Activated naive CD8-positive, alpha-beta T cell treated with anti-CD3 and anti-CD28 coated beads, Interleukin-2, amount 50 U/mL, for 16 hours (primary cell): ENCODE results near the gene LRGUK.
"Not testable (repeated sequence)": the region's sequence is repeated elsewhere in the genome, so short reads cannot be mapped to it uniquely, and the experiment has no call there.

Source experiments
- DNase-seq: peaks from one replicate; pipeline ENCODE4 v3.0.0-alpha.2; 2020; ENCODE audit warnings: low read depth, low spot score

The LRGUK gene

DNA sequence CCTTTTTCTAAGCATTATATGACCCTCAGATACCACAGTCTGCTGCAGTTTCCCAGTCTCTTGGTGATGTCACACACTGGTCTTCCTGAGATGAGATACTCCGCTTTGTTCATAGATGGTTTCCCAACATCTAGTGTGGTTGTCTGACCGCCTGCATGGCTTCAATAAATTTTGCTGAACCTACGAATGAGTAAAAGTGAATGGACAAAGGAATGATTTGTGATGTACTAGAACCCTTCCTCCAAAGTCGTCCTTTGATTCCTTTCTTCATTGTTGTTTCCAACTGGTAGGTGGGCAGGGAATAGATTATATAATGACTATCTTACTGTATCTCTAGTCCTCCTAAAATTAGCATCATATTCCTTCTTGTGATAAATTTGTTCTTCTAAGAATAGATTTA lies 107.1 kb downstream of the LRGUK start:
- no peak for DNase-seq

DNA sequence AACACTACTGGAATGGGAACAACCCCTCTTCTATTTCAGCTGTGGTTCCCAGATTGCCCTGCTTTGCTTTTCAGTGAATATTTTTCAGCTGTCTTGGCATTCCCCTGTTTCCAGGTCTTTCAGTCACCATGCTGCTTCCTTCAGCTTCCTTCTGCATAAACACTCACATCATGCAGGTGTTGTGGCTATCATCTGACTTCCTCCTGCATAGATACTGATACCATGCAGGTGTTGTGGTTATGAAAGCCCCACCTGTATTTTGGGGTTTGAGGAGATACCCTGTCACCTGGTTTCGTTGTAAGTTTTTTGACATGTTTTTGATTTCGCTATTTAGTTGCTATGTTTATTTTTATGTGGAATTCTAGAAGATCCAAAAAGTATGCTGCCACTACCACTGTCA lies 118.1 kb downstream of the LRGUK start:
- no peak for DNase-seq

DNA sequence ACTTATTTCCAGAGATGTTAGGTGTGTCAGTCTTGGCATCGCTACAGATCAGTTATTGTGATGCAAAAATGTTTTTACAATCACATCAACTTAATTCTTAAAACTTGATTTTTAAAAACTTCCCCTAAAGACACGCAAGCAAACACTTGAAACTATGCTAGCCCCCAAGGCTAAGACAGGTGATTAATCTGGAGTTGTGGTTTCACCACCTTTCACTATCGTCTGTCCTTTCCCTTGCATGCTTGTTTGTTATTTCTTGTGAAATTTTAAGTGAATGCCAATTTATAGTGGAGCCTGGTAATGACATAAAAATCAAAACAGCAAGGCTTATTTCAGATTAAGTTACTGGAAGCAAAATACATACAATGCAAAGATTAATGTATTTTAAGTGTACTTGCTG lies 119.2 kb downstream of the LRGUK start:
- DNase-seq = no peak

DNA sequence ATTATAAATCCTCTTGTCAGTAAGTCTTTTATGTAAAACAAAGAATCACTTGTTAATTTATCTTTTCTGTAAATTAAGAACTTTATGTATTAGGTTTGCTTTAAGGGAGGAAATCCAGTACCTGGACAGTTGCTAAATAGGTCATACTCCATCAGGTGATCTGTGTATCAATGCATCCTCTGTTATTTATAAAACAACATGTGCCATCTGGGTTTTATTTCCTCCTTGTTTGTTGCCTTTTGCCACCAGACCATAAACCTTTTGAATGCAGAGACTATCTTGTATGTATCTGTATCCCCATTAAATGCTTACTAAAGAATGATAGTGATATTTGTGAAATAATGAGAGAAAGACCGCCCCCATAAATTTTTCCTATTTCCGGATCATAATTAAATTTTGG lies 119.6 kb downstream of the LRGUK start:
- no peak for DNase-seq

DNA sequence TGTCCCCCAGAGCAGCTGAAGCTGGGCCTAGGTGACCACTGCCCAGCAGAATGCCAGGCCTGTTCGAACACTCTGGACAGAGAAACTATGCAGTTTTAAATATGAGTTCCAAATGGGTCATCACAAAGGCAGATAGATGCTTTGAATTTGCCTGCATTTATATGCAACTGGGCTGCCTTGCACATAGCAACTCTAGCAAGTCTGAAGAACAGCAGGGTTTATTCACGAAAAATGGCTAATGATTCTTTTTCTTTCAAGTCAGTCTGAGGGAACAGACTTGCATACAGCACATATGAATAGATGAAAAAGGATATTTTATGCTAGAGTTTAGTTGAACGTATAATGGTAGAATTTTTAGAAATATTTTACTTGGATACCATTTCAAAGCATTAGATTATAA lies 121.1 kb downstream of the LRGUK start:
- DNase-seq = no peak

DNA sequence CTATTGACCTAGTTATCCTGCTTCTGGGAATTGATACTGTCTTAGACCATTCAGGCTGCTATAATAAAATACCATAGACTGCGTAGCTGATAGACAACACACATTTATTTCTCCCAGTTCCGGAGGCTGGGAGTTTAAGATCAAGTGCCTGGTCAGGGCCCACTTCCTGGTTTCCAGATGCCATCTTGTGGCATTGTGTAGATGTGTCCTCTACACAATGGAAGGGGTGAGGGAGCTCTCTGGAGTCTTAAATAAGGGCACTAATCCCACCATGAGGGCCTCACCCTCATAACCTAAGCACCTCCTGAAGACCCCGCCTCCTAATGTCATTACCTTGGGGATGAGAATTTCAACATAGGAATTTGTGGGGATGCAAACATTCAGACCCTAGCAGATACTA lies 127.2 kb downstream of the LRGUK start:
- no peak for DNase-seq

DNA sequence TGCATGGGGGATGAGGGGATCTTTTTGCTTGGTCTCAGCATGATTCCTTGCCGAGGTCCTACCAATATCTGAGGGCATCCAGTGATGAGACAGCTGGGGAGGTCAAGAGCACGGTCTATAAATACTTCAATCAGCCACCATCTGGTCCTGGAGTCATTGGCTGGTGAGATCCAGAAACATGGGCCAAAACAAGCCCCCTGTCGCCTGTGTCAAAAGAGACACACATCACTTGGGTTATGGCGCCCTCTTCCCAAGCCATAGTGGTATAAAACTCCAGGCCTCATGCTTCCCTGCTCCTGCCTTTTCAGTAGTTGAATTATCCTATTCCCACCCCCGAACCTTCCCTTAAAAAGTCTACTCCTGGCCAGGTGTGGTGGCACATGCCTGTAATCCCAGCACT lies 128.7 kb downstream of the LRGUK start:
- DNase-seq = no peak

DNA sequence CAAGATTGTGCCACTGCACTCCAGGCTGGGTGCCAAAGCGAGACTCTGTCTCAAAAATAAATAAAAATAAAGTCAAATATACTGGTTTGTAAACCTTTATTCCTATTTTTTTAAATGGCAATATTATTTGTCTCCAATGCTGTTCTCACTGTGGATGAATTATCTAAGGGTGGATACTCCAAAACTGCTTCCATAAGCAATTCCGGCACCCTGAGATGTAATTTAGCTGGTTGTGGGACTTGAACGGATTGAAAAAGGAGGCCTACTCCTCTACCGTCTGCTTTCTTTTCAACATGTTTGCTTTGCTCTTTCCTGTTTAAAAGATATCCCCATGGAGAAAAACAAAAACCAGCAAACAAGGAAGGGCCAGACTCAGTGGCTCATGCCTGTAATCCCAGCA lies 135.2 kb downstream of the LRGUK start:
- DNase-seq = no peak

DNA sequence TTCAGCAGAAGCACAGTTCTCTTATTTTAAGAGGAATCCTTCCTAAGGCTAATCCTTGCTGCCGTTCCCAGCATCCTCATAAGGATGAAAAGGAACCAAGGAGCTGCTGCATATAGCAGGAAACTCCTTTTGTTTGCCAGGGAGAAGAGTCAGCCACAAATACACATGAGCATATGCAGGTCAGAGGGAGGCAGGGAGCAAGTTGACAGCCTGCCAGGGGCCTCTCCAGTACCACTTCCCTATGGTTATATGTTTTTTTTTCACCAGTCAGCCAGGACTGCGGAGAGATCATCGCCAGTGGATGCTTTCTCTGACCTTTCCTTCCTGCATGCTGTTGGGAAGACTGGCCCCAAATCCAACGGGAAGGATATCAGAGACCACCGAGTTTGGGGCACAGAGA lies 149.8 kb downstream of the LRGUK start:
- DNase-seq = no peak

DNA sequence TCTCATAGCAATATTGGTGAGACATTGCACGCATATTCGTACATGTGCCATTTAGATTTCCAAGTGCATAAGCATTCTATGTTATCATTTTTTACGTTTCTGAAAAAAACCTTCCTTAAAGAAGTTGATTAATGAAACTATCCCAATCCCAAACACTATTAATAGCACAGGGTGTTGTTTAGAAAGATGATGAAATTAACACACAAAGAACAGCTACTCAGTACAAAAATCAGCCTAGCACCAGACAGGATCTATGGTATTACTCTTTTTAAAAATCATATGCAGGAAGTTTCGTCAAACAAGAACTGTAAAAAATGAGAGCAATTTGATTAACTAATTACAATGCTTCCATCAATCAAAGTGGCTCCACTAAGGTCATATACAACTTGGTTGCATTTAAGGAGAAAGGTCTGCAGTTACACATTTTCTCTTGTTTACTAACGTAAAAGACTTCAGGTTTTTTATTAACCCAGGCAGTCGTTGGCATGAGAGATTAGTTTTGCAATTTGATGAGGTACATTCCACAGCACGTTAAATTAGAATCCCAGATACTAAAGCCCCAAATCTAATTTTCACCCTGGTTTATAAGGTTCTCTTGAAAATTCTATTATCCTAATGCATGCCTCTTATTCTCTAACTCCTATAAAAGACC lies 151.5 kb downstream of the LRGUK start:
- DNase-seq = no peak

DNA sequence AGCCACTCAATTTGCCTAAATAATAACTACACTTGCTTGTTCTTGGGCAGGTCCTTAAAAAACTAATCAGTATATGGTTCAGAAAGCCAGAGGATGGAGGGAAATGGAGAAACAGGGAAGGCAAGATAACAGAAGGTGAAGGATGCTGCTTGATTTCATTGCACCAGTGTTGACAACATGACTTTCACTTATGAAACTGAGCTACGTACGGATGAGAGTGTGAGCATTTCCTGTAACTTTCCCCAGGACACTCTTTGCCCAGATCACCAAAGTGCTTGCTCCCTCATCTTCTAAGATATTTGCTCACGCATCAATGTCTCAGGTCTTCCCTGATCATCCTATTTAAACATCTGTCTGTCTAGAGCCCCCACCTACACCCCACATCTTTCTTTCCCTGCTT lies 152.2 kb downstream of the LRGUK start:
- no peak for DNase-seq

DNA sequence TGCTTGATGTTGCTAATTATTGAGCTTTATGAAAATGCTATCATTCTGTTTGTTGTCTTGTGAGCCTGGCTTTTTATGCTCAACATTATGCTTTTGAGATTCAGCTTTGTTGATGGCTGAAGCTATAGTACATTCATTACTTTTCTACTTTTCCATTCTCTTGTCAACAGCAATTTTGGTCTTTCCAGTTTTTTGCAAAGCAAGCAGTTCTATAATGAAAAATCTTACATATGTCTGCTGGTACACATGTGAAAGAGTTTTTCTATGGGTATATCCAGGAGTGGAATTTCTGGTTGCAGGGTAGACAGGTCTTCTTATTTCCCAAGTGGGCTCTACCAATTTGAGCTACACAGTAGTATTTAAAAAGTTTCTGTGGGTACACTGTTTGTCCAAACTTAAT lies 152.8 kb downstream of the LRGUK start:
- no peak for DNase-seq

DNA sequence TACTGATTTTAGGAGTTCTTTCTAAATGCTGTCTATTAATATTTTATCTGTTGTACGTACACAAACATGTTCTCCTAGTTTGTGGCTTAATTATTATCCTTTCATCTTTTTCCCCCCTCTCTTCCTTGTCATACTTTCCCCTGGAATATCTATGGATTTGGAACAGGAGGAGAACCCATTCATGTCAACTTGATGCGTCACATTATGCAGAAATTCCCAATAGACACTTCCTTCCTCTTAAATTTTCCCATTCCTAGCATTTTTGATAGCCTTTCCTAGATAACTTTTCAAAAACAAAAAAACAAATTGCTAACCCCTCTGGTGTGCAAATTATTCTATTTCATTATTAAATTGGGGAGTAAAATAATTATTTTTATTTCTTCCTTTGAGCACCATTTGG lies 153.4 kb downstream of the LRGUK start:
- DNase-seq = no peak

DNA sequence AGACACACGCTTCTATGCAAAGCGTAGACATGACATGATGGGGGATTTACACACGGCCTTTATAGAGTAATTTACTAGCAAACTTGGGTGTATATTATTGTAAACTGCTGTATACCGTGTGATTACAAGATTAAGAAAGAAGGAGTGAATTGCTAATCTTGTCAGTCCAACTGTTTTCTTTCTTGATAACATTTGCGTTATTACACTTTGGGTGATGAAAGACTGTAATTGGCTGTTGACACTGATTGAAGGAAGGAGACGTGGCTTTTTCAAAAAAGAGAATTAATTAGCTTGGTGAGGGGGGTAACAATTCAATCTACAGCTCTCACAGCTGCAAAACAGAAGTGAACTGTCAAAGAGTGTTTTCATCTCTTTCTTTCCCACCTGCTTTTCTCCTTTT lies 156.9 kb downstream of the LRGUK start:
- no peak for DNase-seq

DNA sequence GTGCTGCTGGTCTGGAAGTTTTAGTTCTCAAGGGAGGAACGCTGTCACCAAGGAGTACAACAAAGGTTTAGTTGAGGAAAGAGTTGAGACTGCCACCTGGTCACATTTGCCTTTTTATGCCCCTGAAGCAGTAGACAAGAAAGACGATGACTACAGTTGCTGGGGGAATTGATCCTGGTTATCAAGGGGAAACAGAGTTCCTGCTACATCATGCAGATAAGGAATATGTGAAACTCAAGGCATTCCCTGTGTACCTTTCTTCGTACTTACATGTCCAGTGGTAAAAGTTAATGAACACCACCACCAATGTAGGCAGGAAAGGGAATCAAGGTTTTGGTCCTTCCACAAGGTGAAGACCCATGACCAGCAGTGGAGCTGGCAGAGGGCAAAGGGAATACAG lies 157.8 kb downstream of the LRGUK start:
- DNase-seq = no peak

DNA sequence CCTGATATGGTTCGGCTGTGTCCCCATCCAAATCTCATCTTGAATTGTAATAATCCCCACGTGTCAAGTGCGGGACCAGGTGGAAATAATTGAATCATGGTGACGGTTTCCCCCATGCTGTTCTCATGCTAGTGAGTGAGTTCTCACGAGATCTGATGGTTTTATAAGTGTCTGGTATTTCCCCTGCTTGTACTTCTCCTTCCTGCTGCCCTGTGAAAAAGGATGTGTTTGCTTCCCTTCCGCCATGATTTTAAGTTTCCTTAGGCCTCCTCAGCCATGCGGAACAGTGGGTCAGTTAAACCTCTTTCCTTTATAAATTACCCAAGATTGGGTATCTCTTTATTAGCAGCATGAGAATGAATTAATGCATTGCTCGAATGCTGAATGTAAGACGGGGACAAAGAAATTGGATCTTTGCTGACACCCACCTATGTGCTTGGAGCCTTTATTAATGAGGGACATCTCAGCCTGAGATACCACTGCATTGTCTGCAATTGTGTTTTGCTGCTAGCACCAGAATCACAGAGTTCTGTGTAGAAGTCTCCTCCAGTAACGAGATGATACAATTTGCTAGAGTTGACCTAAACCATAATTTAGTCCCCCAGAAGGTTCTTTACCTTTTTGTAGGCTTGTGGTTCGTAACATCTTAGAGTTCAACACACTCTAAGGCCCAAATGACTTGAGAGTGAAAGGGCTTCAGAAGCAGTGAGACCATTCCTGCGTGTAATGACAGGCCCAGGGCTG lies 160.9 kb downstream of the LRGUK start:
- no peak for DNase-seq

DNA sequence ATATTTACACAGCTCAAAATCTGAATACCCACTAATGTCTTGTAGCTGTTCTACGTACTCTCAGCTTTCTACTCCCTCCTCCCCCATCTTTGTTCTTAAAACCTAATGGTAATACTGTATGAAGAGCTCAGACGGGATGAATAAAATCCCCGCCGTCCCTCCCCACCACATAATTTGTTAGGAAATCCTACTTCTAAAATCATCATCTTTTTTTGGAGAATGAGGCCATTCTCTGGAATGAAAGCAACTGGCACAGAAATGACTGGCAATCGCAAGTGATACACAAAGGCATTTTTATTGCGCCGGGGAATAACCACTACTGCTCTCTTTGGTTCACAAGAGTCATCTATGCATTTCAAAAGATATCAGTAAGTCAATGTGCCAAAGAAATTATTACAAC lies 162.3 kb downstream of the LRGUK start:
- no peak for DNase-seq

DNA sequence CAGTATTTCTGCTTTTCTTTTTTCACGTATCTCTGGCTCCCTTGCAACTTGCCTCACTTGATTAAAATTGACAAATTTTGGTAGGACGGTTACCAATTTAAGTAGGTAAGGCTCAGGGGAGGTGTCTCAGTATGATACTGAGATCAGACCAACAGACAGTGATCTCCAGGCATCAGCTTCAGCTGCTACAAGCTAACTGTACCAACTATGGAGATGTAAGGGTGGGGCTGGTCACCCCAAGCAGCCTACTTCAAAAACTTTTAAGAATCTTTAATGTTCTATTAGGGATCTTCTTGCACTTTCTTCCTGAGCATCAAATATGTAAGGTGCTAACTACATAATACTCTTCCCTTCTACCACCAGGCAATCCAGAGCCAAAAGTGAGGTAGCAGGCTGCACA lies 162.7 kb downstream of the LRGUK start:
- no peak for DNase-seq

DNA sequence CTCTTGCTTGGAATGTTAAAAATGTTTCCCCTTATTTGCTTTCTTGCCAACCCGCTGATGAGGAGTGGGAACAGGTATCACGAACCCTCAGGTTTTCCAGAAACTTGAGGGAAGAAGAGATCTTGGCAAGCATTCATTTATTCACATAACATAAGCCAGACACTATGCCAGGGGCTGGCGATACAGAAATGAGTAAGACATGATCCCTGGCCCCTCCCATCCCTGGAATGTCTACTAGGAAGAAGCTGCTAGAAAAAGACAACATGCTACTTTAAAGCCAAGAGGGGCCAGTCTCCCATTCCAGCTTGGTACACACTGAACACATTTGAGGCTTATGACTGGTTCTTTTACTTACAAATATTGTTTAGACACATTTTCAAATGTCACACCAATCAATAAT lies 163.1 kb downstream of the LRGUK start:
- no peak for DNase-seq

DNA sequence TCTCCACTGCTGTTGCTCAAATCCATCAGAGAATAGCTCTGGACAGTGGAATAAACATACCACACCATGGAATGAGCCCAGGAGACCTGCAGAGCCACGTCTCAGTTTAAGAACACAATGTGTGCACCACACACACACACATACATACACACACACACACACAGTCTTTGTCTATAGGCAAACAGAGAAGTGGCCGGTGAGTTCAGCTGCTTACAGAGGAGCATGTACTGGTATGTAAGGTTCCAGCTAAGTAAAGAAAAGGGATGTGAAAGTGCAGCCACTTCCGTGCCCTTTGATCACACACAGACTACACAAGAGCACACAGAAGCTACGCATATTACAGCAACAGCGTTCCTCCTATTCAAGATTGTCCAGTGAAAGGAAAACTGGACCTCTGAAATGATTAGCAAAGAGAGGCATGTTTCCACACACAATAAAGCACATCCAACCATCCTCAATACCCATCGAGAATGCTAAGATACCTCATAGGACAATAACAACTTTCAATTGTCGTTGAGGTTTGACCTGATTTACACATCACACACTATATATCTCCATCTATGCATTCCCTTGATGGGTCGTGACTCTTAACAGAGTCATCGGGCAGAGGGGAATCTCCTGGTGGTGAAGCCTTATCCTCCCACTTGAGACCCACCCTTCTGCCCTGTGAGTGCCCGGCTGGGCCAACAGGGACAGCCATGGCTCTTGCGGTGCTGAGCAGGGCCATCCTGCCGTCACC lies 166.0 kb downstream of the LRGUK start:
- no peak for DNase-seq

DNA sequence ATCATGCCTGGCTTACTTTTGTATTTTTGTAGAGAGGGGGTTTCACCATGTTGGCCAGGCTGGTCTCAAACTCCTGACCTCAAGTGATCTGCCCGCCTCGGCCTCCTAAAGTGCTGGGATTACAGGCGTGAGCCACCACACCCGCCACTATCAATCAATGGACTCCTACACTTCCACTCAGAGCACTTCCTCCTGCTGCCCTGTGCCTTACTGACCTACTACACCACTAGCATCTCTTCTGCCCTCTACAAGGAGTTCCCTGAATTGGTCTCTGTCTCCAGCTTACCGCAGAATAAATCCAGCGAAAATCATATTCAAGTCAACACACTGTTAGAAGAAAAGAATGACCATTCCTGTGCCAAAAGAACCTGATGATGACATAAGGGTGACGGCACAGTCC lies 168.8 kb downstream of the LRGUK start:
- not testable (repeated sequence) for DNase-seq

DNA sequence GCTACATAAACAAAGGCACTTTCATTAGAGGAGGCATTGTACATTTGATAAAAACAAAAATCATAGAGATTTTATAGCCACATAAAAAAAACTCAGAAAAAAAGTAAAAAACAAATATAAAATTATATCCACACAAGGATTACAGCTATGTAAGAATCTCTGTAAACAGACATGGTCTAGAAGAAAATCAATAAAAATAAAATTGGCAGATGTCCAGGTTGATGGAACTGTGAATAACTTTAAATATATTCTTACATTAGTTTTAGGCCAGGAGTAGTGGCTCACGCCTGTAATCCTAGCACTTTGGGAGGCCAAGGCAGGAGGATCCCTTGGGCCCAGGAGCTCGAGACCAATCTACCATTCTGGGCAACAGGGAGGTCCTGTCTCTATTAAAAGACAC lies 170.3 kb downstream of the LRGUK start:
- no peak for DNase-seq
